ENCODE measurements around the gene FBP2. TPM values are rescaled to one million over a fixed set of nuclear protein-coding genes. Genes with fewer than 3 reads are reported as not detected.
"Not testable (repeated sequence)": the region's sequence is repeated elsewhere in the genome, so short reads cannot be mapped to it uniquely, and the experiment has no call there.

Gene FBP2
- total and polyA plus RNA-seq, 4 experiments from 2014 or later, result not detected

GRCh38 chr9:94591876-94592275 lies 1.7 kb downstream of the FBP2 start:
- DNase-seq, result no peak
- Mint-ChIP-seq H3K9me3 (no peaks in the 10 kb centered on the region), H3K27me3 (peaks cover 13 to 19% of the 10 kb centered on the region in 2 donors), H3K4me1 (peaks cover 0 to under 1% (median 0%) of the 10 kb centered on the region in 4 donors), H3K4me3 (no peak overlapping the region), H3K27ac (no peak overlapping the region), H3K36me3 (no peaks in the 10 kb centered on the region)
- ChIA-PET POLR2A (ENCODE audit: partially characterized antibody) (no interaction called here), CTCF (ENCODE audit: partially characterized antibody) (no interaction called here)
- intact Hi-C loops (cut with micrococcal nuclease), result no loop called here
- Histone ChIP-seq H3K4me3 (ENCODE audit: low read length in 2 of 2) (no peak overlapping the region), H3K4me1 (ENCODE audit: insufficient read depth, low read length) (peaks cover 5% of the 10 kb centered on the region), H3K27me3 (ENCODE audit: insufficient read depth, low read length) (no peaks in the 10 kb centered on the region), H3K27ac (ENCODE audit: low read depth, low read length) (no peak overlapping the region), H3K9me3 (ENCODE audit: control insufficient read depth in 1 of 2, low read length in 2 of 2) (no peaks in the 10 kb centered on the region), H3K36me3 (ENCODE audit: insufficient read depth, low read length) (no peaks in the 10 kb centered on the region)

- H3K9me3 Mint-ChIP-seq; POLR2A ChIA-PET (ENCODE audit: partially characterized antibody); DNase-seq; H3K36me3 Mint-ChIP-seq; H3K9me3 ChIP-seq (ENCODE audit: control insufficient read depth in 1 of 2, low read length in 2 of 2); H3K27ac ChIP-seq (ENCODE audit: low read depth, low read length); H3K4me3 Mint-ChIP-seq; H3K27me3 ChIP-seq (ENCODE audit: insufficient read depth, low read length); H3K36me3 ChIP-seq (ENCODE audit: insufficient read depth, low read length); CTCF ChIA-PET (ENCODE audit: partially characterized antibody); H3K27ac Mint-ChIP-seq; intact Hi-C loops (cut with micrococcal nuclease); H3K4me1 Mint-ChIP-seq; H3K4me3 ChIP-seq (ENCODE audit: low read length in 2 of 2): not testable (repeated sequence)
- H3K4me1 ChIP-seq (ENCODE audit: insufficient read depth, low read length), result peaks cover 10% of the 10 kb centered on the region
- peaks cover 16 to 17% of the 10 kb centered on the region in 2 donors for H3K27me3 Mint-ChIP-seq
These were observed 2.5 kb downstream of the FBP2 start for GRCh38 chr9:94591046-94591545.

GRCh38 chr9:94588681-94589080 lies 4.9 kb downstream of the FBP2 start:
- Histone ChIP-seq H3K4me1 (ENCODE audit: insufficient read depth, low read length) (peaks cover 24% of the 10 kb centered on the region), H3K9me3 (ENCODE audit: control insufficient read depth in 1 of 2, low read length in 2 of 2) (no peaks in the 10 kb centered on the region), H3K27ac (ENCODE audit: low read depth, low read length) (no peak overlapping the region), H3K36me3 (ENCODE audit: insufficient read depth, low read length) (no peaks in the 10 kb centered on the region), H3K27me3 (ENCODE audit: insufficient read depth, low read length) (no peaks in the 10 kb centered on the region), H3K4me3 (ENCODE audit: low read length in 2 of 2) (no peak overlapping the region)
- peaks cover 15 to 18% of the 10 kb centered on the region in 2 donors for H3K27me3 Mint-ChIP-seq
- intact Hi-C loops (cut with micrococcal nuclease), result no loop called here
- DNase-seq, result no peak
- H3K4me3 Mint-ChIP-seq, result no peak overlapping the region
- H3K4me1 Mint-ChIP-seq, result peaks cover 12 to 24% (median 13%) of the 10 kb centered on the region in 4 donors
- H3K9me3 Mint-ChIP-seq, result no peaks in the 10 kb centered on the region
- CTCF ChIA-PET (ENCODE audit: partially characterized antibody), result no interaction called here
- H3K36me3 Mint-ChIP-seq, result no peaks in the 10 kb centered on the region
- H3K27ac Mint-ChIP-seq, result no peak overlapping the region
- POLR2A ChIA-PET (ENCODE audit: partially characterized antibody), result no interaction called here

GRCh38 chr9:94586814-94587213 lies 6.8 kb downstream of the FBP2 start:
- Histone ChIP-seq H3K36me3 (ENCODE audit: insufficient read depth, low read length) (no peaks in the 10 kb centered on the region), H3K4me1 (ENCODE audit: insufficient read depth, low read length) (peaks cover 24% of the 10 kb centered on the region), H3K9me3 (ENCODE audit: control insufficient read depth in 1 of 2, low read length in 2 of 2) (no peaks in the 10 kb centered on the region), H3K27me3 (ENCODE audit: insufficient read depth, low read length) (no peaks in the 10 kb centered on the region), H3K27ac (ENCODE audit: low read depth, low read length) (no peak overlapping the region), H3K4me3 (ENCODE audit: low read length in 2 of 2) (no peak overlapping the region)
- POLR2A ChIA-PET (ENCODE audit: partially characterized antibody), result no interaction called here
- CTCF ChIA-PET (ENCODE audit: partially characterized antibody), result interaction anchor here (0.8 kb wide), 1 partner anchor 9 kb away, joined by 3 read pairs; no protein-coding TSS in a partner anchor
- H3K36me3 Mint-ChIP-seq, result no peaks in the 10 kb centered on the region
- intact Hi-C loops (cut with micrococcal nuclease), result no loop called here
- no peak for DNase-seq
- H3K27me3 Mint-ChIP-seq, result peaks cover 10 to 18% of the 10 kb centered on the region in 2 donors
- no peaks in the 10 kb centered on the region for H3K9me3 Mint-ChIP-seq
- H3K27ac Mint-ChIP-seq, result peak overlapping the region in 1 of 7 donors; percentile 27
- H3K4me1 Mint-ChIP-seq, result peaks cover 12 to 24% (median 13%) of the 10 kb centered on the region in 4 donors
- H3K4me3 Mint-ChIP-seq, result peak overlapping the region in 4 of 8 donors; percentile 34 to 51 (median 46)

GRCh38 chr9:94586316-94586715 lies 7.3 kb downstream of the FBP2 start:
- peak overlapping the region in 3 of 8 donors; percentile 15 to 50 (median 34) for H3K4me3 Mint-ChIP-seq
- H3K4me3 ChIP-seq (ENCODE audit: low read length in 2 of 2), result no peak overlapping the region
- CTCF ChIA-PET (ENCODE audit: partially characterized antibody), result interaction anchor here (0.6 to 1.2 kb wide), 3 partner anchors 9 to 16 kb away, joined by 3 to 4 read pairs (median 3); no protein-coding TSS in a partner anchor
- no peak for DNase-seq
- H3K9me3 Mint-ChIP-seq, result no peaks in the 10 kb centered on the region
- H3K27me3 Mint-ChIP-seq, result peaks cover 10 to 18% of the 10 kb centered on the region in 2 donors
- peaks cover 24% of the 10 kb centered on the region for H3K4me1 ChIP-seq (ENCODE audit: insufficient read depth, low read length)
- intact Hi-C loops (cut with micrococcal nuclease), result no loop called here
- no peaks in the 10 kb centered on the region for H3K27me3 ChIP-seq (ENCODE audit: insufficient read depth, low read length)
- H3K27ac Mint-ChIP-seq, result peak overlapping the region in 2 of 7 donors; percentile 37 to 66
- H3K27ac ChIP-seq (ENCODE audit: low read depth, low read length), result no peak overlapping the region
- H3K36me3 Mint-ChIP-seq, result no peaks in the 10 kb centered on the region
- POLR2A ChIA-PET (ENCODE audit: partially characterized antibody), result no interaction called here
- no peaks in the 10 kb centered on the region for H3K36me3 ChIP-seq (ENCODE audit: insufficient read depth, low read length)
- H3K4me1 Mint-ChIP-seq, result peaks cover 12 to 24% (median 13%) of the 10 kb centered on the region in 4 donors
- H3K9me3 ChIP-seq (ENCODE audit: control insufficient read depth in 1 of 2, low read length in 2 of 2), result no peaks in the 10 kb centered on the region

- H3K27ac ChIP-seq (ENCODE audit: low read depth, low read length), result no peak overlapping the region
- peaks cover 8 to 18% of the 10 kb centered on the region in 2 donors for H3K27me3 Mint-ChIP-seq
- H3K4me3 Mint-ChIP-seq, result peak overlapping the region in 4 of 8 donors; percentile 3 to 42 (median 34)
- POLR2A ChIA-PET (ENCODE audit: partially characterized antibody), result no interaction called here
- H3K36me3 Mint-ChIP-seq, result no peaks in the 10 kb centered on the region
- H3K27me3 ChIP-seq (ENCODE audit: insufficient read depth, low read length), result no peaks in the 10 kb centered on the region
- CTCF ChIA-PET (ENCODE audit: partially characterized antibody), result no interaction called here
- no peaks in the 10 kb centered on the region for H3K9me3 ChIP-seq (ENCODE audit: control insufficient read depth in 1 of 2, low read length in 2 of 2)
- intact Hi-C loops (cut with micrococcal nuclease), result no loop called here
- H3K4me3 ChIP-seq (ENCODE audit: low read length in 2 of 2), result no peak overlapping the region
- H3K4me1 Mint-ChIP-seq, result peaks cover 12 to 24% (median 13%) of the 10 kb centered on the region in 4 donors
- peak in 4 of 5 donors; percentile 25 to 45 (median 30) for DNase-seq
- H3K27ac Mint-ChIP-seq, result peak overlapping the region in 4 of 7 donors; percentile 1 to 73 (median 36)
- no peaks in the 10 kb centered on the region for H3K36me3 ChIP-seq (ENCODE audit: insufficient read depth, low read length)
- no peaks in the 10 kb centered on the region for H3K9me3 Mint-ChIP-seq
- H3K4me1 ChIP-seq (ENCODE audit: insufficient read depth, low read length), result peaks cover 24% of the 10 kb centered on the region
These were observed 9.1 kb downstream of the FBP2 start for GRCh38 chr9:94584555-94584954.

GRCh38 chr9:94581728-94582127 lies 11.9 kb downstream of the FBP2 start:
- Mint-ChIP-seq H3K4me3 (no peak overlapping the region), H3K9me3 (no peaks in the 10 kb centered on the region), H3K4me1 (peaks cover 12 to 22% (median 14%) of the 10 kb centered on the region in 4 donors), H3K27me3 (peaks cover 0 to 8% of the 10 kb centered on the region in 2 donors), H3K36me3 (no peaks in the 10 kb centered on the region), H3K27ac (peak overlapping the region in 1 of 7 donors; percentile 15)
- H3K4me1 ChIP-seq (ENCODE audit: insufficient read depth, low read length), result peaks cover 17% of the 10 kb centered on the region
- H3K4me3 ChIP-seq (ENCODE audit: low read length in 2 of 2), result no peak overlapping the region
- H3K9me3 ChIP-seq (ENCODE audit: control insufficient read depth in 1 of 2, low read length in 2 of 2), result no peaks in the 10 kb centered on the region
- intact Hi-C loops (cut with micrococcal nuclease), result no loop called here
- DNase-seq, result no peak
- H3K36me3 ChIP-seq (ENCODE audit: insufficient read depth, low read length), result no peaks in the 10 kb centered on the region
- no peak overlapping the region for H3K27ac ChIP-seq (ENCODE audit: low read depth, low read length)
- H3K27me3 ChIP-seq (ENCODE audit: insufficient read depth, low read length), result no peaks in the 10 kb centered on the region
- CTCF ChIA-PET (ENCODE audit: partially characterized antibody), result interaction anchor here (0.6 kb wide), 1 partner anchor 61 kb away, joined by 3 read pairs; no protein-coding TSS in a partner anchor
- POLR2A ChIA-PET (ENCODE audit: partially characterized antibody), result no interaction called here

Measured in CD4-positive, alpha-beta memory T cell (primary cell).